T-helper 1 cell treated with Interleukin-12 subunit alpha and Interleukin-12 subunit beta and Interleukin-4 antibody, amounts not matched to agents 30 μg/mL and 1 μg/mL, for 36 hours (primary cell): Measurements from ENCODE around the gene ZFHX3.

ENCODE experiments used
- H3K27ac Mint-ChIP-seq: one replicate; pipeline ENCODE4 v1.8.0; 2021; ENCODE audit warnings: mild to moderate bottlenecking, mixed read lengths
- H3K27me3 Mint-ChIP-seq: one replicate; pipeline ENCODE4 v1.8.0; 2021; ENCODE audit warnings: low read depth, mixed read lengths
- H3K36me3 Mint-ChIP-seq: one replicate; pipeline ENCODE4 v1.8.0; 2021; ENCODE audit warnings: low read depth, mixed read lengths
- H3K4me1 Mint-ChIP-seq: one replicate; pipeline ENCODE4 v1.8.0; 2021; ENCODE audit warnings: low read depth, mixed read lengths
- H3K4me3 Mint-ChIP-seq: one replicate; pipeline ENCODE4 v1.8.0; 2021; ENCODE audit warnings: mild to moderate bottlenecking, moderate library complexity, mixed read lengths
- H3K9me3 Mint-ChIP-seq: one replicate; pipeline ENCODE4 v1.8.0; 2021; ENCODE audit warnings: mixed read lengths

ZFHX3 gene

GRCh38 chr16:72810480-72810879, 237.4 kb downstream of the ZFHX3 start:
- Mint-ChIP-seq H3K9me3 (no peaks in the 10 kb centered on the region), H3K36me3 (no peaks in the 10 kb centered on the region), H3K4me1 (no peaks in the 10 kb centered on the region), H3K4me3 (no peak overlapping the region), H3K27me3 (no peaks in the 10 kb centered on the region), H3K27ac (no peak overlapping the region)

GRCh38 chr16:72809446-72809845, 238.5 kb downstream of the ZFHX3 start:
- Mint-ChIP-seq H3K27ac (no peak overlapping the region), H3K36me3 (no peaks in the 10 kb centered on the region), H3K4me3 (no peak overlapping the region), H3K9me3 (no peaks in the 10 kb centered on the region), H3K27me3 (no peaks in the 10 kb centered on the region), H3K4me1 (no peaks in the 10 kb centered on the region)

- H3K9me3 Mint-ChIP-seq: no peaks in the 10 kb centered on the region
These were observed 239.2 kb downstream of the ZFHX3 start for GRCh38 chr16:72808754-72809153.

GRCh38 chr16:72807245-72807644, 240.7 kb downstream of the ZFHX3 start:
- Mint-ChIP-seq H3K4me3 (no peak overlapping the region), H3K27ac (no peak overlapping the region), H3K36me3 (no peaks in the 10 kb centered on the region), H3K27me3 (no peaks in the 10 kb centered on the region), H3K4me1 (no peaks in the 10 kb centered on the region), H3K9me3 (no peaks in the 10 kb centered on the region)

More at GRCh38 chr16:72808754-72809153, 239.2 kb downstream of the ZFHX3 start:
- Mint-ChIP-seq H3K36me3 (no peaks in the 10 kb centered on the region), H3K4me3 (no peak overlapping the region), H3K27ac (no peak overlapping the region), H3K27me3 (no peaks in the 10 kb centered on the region), H3K4me1 (no peaks in the 10 kb centered on the region)

- Mint-ChIP-seq H3K27me3 (no peaks in the 10 kb centered on the region), H3K4me1 (no peaks in the 10 kb centered on the region), H3K4me3 (no peak overlapping the region), H3K36me3 (no peaks in the 10 kb centered on the region), H3K9me3 (no peaks in the 10 kb centered on the region), H3K27ac (no peak overlapping the region)
These were observed 242.4 kb downstream of the ZFHX3 start for GRCh38 chr16:72805486-72805885.

GRCh38 chr16:72800524-72801161, 247.3 kb downstream of the ZFHX3 start:
- H3K27ac Mint-ChIP-seq: no peak overlapping the region
- no peak overlapping the region for H3K4me3 Mint-ChIP-seq
- no peaks in the 10 kb centered on the region for H3K4me1 Mint-ChIP-seq
- no peaks in the 10 kb centered on the region for H3K36me3 Mint-ChIP-seq
- H3K9me3 Mint-ChIP-seq: no peaks in the 10 kb centered on the region
- no peaks in the 10 kb centered on the region for H3K27me3 Mint-ChIP-seq

- Mint-ChIP-seq H3K27me3 (no peaks in the 10 kb centered on the region), H3K4me1 (no peaks in the 10 kb centered on the region), H3K27ac (no peak overlapping the region), H3K4me3 (no peak overlapping the region), H3K36me3 (no peaks in the 10 kb centered on the region), H3K9me3 (no peaks in the 10 kb centered on the region)
These were observed 249.7 kb downstream of the ZFHX3 start for GRCh38 chr16:72798264-72798663.

GRCh38 chr16:72797621-72798020, 250.3 kb downstream of the ZFHX3 start:
- Mint-ChIP-seq H3K27me3 (no peaks in the 10 kb centered on the region), H3K9me3 (no peaks in the 10 kb centered on the region), H3K27ac (no peak overlapping the region), H3K4me1 (no peaks in the 10 kb centered on the region), H3K4me3 (no peak overlapping the region), H3K36me3 (no peaks in the 10 kb centered on the region)

GRCh38 chr16:72796222-72796621, 251.7 kb downstream of the ZFHX3 start:
- Mint-ChIP-seq H3K4me1 (no peaks in the 10 kb centered on the region), H3K27ac (no peak overlapping the region), H3K27me3 (peaks cover 4% of the 10 kb centered on the region), H3K36me3 (no peaks in the 10 kb centered on the region), H3K4me3 (no peak overlapping the region), H3K9me3 (no peaks in the 10 kb centered on the region)

- H3K4me1 Mint-ChIP-seq: no peaks in the 10 kb centered on the region
- no peak overlapping the region for H3K4me3 Mint-ChIP-seq
- H3K36me3 Mint-ChIP-seq: peaks cover 2% of the 10 kb centered on the region
- no peaks in the 10 kb centered on the region for H3K9me3 Mint-ChIP-seq
- no peak overlapping the region for H3K27ac Mint-ChIP-seq
- H3K27me3 Mint-ChIP-seq: peaks cover 6% of the 10 kb centered on the region
These were observed 252.9 kb downstream of the ZFHX3 start for GRCh38 chr16:72794986-72795385.

- Mint-ChIP-seq H3K27me3 (peaks cover 11% of the 10 kb centered on the region), H3K27ac (no peak overlapping the region), H3K4me3 (no peak overlapping the region), H3K9me3 (no peaks in the 10 kb centered on the region), H3K4me1 (no peaks in the 10 kb centered on the region), H3K36me3 (peaks cover 3% of the 10 kb centered on the region)
These were observed 253.6 kb downstream of the ZFHX3 start for GRCh38 chr16:72794319-72794718.

- H3K4me3 Mint-ChIP-seq: no peak overlapping the region
- peaks cover 3% of the 10 kb centered on the region for H3K36me3 Mint-ChIP-seq
These were observed 254.2 kb downstream of the ZFHX3 start for GRCh38 chr16:72793716-72794115.

GRCh38 chr16:72793017-72793416, 254.9 kb downstream of the ZFHX3 start:
- no peaks in the 10 kb centered on the region for H3K9me3 Mint-ChIP-seq
- H3K4me3 Mint-ChIP-seq: no peak overlapping the region
- H3K4me1 Mint-ChIP-seq: peaks cover 1% of the 10 kb centered on the region
- no peak overlapping the region for H3K27ac Mint-ChIP-seq
- H3K27me3 Mint-ChIP-seq: peaks cover 20% of the 10 kb centered on the region
- peaks cover 3% of the 10 kb centered on the region for H3K36me3 Mint-ChIP-seq

More at GRCh38 chr16:72793716-72794115, 254.2 kb downstream of the ZFHX3 start:
- Mint-ChIP-seq H3K27me3 (peaks cover 15% of the 10 kb centered on the region), H3K9me3 (no peaks in the 10 kb centered on the region), H3K27ac (no peak overlapping the region), H3K4me1 (no peaks in the 10 kb centered on the region)

GRCh38 chr16:72791786-72792185, 256.1 kb downstream of the ZFHX3 start:
- peaks cover 9% of the 10 kb centered on the region for H3K4me1 Mint-ChIP-seq
- no peak overlapping the region for H3K4me3 Mint-ChIP-seq
- H3K36me3 Mint-ChIP-seq: peaks cover 3% of the 10 kb centered on the region
- H3K27me3 Mint-ChIP-seq: peaks cover 25% of the 10 kb centered on the region
- no peak overlapping the region for H3K27ac Mint-ChIP-seq
- H3K9me3 Mint-ChIP-seq: no peaks in the 10 kb centered on the region

GRCh38 chr16:72789921-72790320, 258.0 kb downstream of the ZFHX3 start:
- Mint-ChIP-seq H3K9me3 (no peaks in the 10 kb centered on the region), H3K4me1 (peaks cover 19% of the 10 kb centered on the region), H3K4me3 (no peak overlapping the region), H3K27me3 (peaks cover 38% of the 10 kb centered on the region), H3K27ac (no peak overlapping the region), H3K36me3 (peaks cover 3% of the 10 kb centered on the region)

GRCh38 chr16:72789465-72789864, 258.5 kb downstream of the ZFHX3 start:
- no peaks in the 10 kb centered on the region for H3K9me3 Mint-ChIP-seq
- no peak overlapping the region for H3K27ac Mint-ChIP-seq
- H3K4me1 Mint-ChIP-seq: peaks cover 19% of the 10 kb centered on the region
- peaks cover 3% of the 10 kb centered on the region for H3K36me3 Mint-ChIP-seq
- H3K4me3 Mint-ChIP-seq: no peak overlapping the region
- peaks cover 40% of the 10 kb centered on the region for H3K27me3 Mint-ChIP-seq
